Activated naive CD4-positive, alpha-beta T cell treated with anti-CD3 and anti-CD28 coated beads for 36 hours (primary cell): ENCODE results near the gene TM4SF4. TPM values are rescaled to one million over a fixed set of nuclear protein-coding genes. Genes with fewer than 3 reads are reported as not detected.

Experiments
- CTCF ChIA-PET: fragments of 350-600 bp; sonication (Branson Sonifier 250); formaldehyde crosslinking; loops from one replicate; lab custom pipeline; 2021; ENCODE audit warnings: antibody characterized with exemption; lab: Charles Lee
- DNase-seq: peaks from one replicate; pipeline ENCODE4 v3.0.0-alpha.2; 2020
- H3K27ac Mint-ChIP-seq: one replicate; pipeline ENCODE4 v1.8.0; 2021; ENCODE audit warnings: mild to moderate bottlenecking, mixed read lengths
- H3K27me3 Mint-ChIP-seq: one replicate; pipeline ENCODE4 v1.8.0; 2021; ENCODE audit warnings: low read depth, mixed read lengths
- H3K36me3 Mint-ChIP-seq: one replicate; pipeline ENCODE4 v1.8.0; 2021; ENCODE audit warnings: low read depth, mixed read lengths
- H3K4me1 Mint-ChIP-seq: one replicate; pipeline ENCODE4 v1.8.0; 2021; ENCODE audit warnings: low read depth, mixed read lengths
- H3K4me3 Mint-ChIP-seq: one replicate; pipeline ENCODE4 v1.8.0; 2021; ENCODE audit warnings: mild to moderate bottlenecking, moderate library complexity, mixed read lengths
- H3K9me3 Mint-ChIP-seq: one replicate; pipeline ENCODE4 v1.8.0; 2021; ENCODE audit warnings: mixed read lengths
- intact Hi-C: fragments of 100-400 bp; cut with micrococcal nuclease; formaldehyde crosslinking; loops from one replicate; pipeline ENCODE4 v1.15.1; 2023
- total RNA-seq, 2 experiments: library from RNA; stranded (reverse); gene quantifications; one replicate each; pipeline ENCODE4 v1.2.3, GENCODE V29; 2021

Gene TM4SF4
- total RNA-seq, 2 experiments from 2014 or later, result not detected

- peaks cover 21% of the 10 kb centered on the region for H3K27me3 Mint-ChIP-seq
- no peak for DNase-seq
- no peaks in the 10 kb centered on the region for H3K36me3 Mint-ChIP-seq
- H3K4me1 Mint-ChIP-seq, result no peaks in the 10 kb centered on the region
- no peak overlapping the region for H3K27ac Mint-ChIP-seq
- CTCF ChIA-PET, result interaction anchor here (0.6 to 1.0 kb wide), 4 partner anchors 11 to 236 kb away, joined by 3 to 4 read pairs (median 4); no protein-coding TSS in a partner anchor
- no peaks in the 10 kb centered on the region for H3K9me3 Mint-ChIP-seq
- intact Hi-C loops, result loop anchor here (5.0 kb wide), 1 partner anchor 282 kb away; no protein-coding TSS in a partner anchor
- H3K4me3 Mint-ChIP-seq, result no peak overlapping the region
Measured at GRCh38 chr3:149490260-149490971, 15.9 kb downstream of the TM4SF4 start.

DNA sequence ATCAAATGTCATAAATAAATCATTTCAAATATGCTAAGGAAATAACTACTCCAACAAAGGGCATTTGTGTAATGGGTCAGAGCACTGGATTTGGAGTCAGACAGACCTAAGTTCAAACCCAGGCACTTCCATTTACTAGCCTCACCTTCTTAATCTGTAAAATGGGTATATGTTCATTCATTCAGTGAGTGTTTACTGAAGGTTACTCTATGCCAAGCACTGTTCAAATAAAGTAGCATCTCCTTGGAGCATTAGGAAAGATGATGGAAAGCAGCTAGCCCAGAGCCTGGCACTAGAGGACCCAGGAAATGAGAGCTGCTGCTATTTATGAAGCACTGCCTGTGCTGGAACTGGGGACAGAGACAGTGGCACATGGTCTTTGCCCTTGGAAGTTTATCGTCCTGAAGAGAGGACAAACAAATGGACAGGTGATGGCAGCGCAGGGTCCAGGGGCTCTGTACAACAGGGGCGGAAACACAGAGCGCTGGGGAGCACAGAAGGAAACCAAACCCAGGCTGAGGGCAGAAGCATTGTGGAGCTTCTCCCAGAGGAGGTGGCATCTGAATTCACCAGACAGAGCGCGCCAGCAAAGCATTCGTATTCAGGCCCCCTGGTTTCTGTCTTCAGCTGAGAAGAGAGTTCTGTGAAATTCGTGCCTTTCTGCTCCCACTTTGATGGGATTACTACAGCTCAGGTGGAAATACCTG, 19.0 kb downstream of the TM4SF4 start:
- DNase-seq, result no peak
- Mint-ChIP-seq H3K27me3 (peaks cover 21% of the 10 kb centered on the region), H3K36me3 (no peaks in the 10 kb centered on the region), H3K4me3 (no peak overlapping the region), H3K9me3 (no peaks in the 10 kb centered on the region), H3K4me1 (no peaks in the 10 kb centered on the region), H3K27ac (no peak overlapping the region)
- CTCF ChIA-PET, result interaction anchor here (1.2 kb wide), 1 partner anchor 277 kb away, joined by 6 read pairs; no protein-coding TSS in a partner anchor
- intact Hi-C loops, result loop anchor here (5.0 kb wide), 1 partner anchor 279 kb away; no protein-coding TSS in a partner anchor

GRCh38 chr3:149494022-149494758, 19.7 kb downstream of the TM4SF4 start:
- Mint-ChIP-seq H3K4me3 (no peak overlapping the region), H3K9me3 (no peaks in the 10 kb centered on the region), H3K36me3 (no peaks in the 10 kb centered on the region), H3K4me1 (no peaks in the 10 kb centered on the region), H3K27ac (no peak overlapping the region), H3K27me3 (peaks cover 21% of the 10 kb centered on the region)
- CTCF ChIA-PET, result interaction anchor here (0.6 to 1.4 kb wide), 4 partner anchors 13 to 277 kb away, joined by 3 to 6 read pairs (median 3); no protein-coding TSS in a partner anchor
- peak; percentile 60 for DNase-seq
- intact Hi-C loops, result loop anchor here (5.0 kb wide), 1 partner anchor 278 kb away; no protein-coding TSS in a partner anchor

GRCh38 chr3:149494759-149495580, 20.5 kb downstream of the TM4SF4 start:
- H3K27ac Mint-ChIP-seq, result no peak overlapping the region
- no peaks in the 10 kb centered on the region for H3K9me3 Mint-ChIP-seq
- H3K27me3 Mint-ChIP-seq, result peaks cover 19% of the 10 kb centered on the region
- DNase-seq, result peak; percentile 5
- CTCF ChIA-PET, result interaction anchor here (0.6 to 1.4 kb wide), 6 partner anchors 10 to 418 kb away, joined by 3 read pairs; no protein-coding TSS in a partner anchor
- intact Hi-C loops, result loop anchor here (5.0 kb wide), 1 partner anchor 277 kb away; no protein-coding TSS in a partner anchor
- H3K36me3 Mint-ChIP-seq, result no peaks in the 10 kb centered on the region
- no peak overlapping the region for H3K4me3 Mint-ChIP-seq
- H3K4me1 Mint-ChIP-seq, result no peaks in the 10 kb centered on the region

GRCh38 chr3:149495581-149496125, 21.2 kb downstream of the TM4SF4 start:
- intact Hi-C loops, result no loop called here

DNA sequence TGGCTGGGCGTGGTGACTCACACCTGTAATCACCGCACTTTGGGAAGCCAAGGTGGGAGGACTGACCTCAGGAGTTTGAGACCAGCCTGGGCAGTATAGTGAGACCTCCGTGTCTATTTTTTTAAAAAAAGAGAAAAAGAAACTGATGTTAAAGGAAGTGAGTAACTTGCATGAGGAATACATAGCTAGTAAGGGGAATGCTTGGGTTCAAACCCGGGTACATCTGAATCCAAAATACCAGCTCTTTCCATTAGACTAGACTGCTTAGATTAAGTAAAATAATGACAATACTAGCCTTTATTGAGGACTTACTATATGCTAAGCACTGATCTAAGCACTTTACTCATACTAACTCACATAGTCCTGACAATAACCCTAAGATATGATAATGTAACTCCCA, 22.4 kb downstream of the TM4SF4 start:
- H3K36me3 Mint-ChIP-seq, result no peaks in the 10 kb centered on the region

More at GRCh38 chr3:149495581-149496125, 21.2 kb downstream of the TM4SF4 start:
- no peaks in the 10 kb centered on the region for H3K9me3 Mint-ChIP-seq
- no peaks in the 10 kb centered on the region for H3K4me1 Mint-ChIP-seq
- CTCF ChIA-PET, result interaction anchor here (0.6 to 1.4 kb wide), 5 partner anchors 9 to 419 kb away, joined by 3 read pairs; no protein-coding TSS in a partner anchor
- no peak overlapping the region for H3K27ac Mint-ChIP-seq
- peaks cover 15% of the 10 kb centered on the region for H3K27me3 Mint-ChIP-seq
- no peaks in the 10 kb centered on the region for H3K36me3 Mint-ChIP-seq
- no peak overlapping the region for H3K4me3 Mint-ChIP-seq
- no peak for DNase-seq

DNA sequence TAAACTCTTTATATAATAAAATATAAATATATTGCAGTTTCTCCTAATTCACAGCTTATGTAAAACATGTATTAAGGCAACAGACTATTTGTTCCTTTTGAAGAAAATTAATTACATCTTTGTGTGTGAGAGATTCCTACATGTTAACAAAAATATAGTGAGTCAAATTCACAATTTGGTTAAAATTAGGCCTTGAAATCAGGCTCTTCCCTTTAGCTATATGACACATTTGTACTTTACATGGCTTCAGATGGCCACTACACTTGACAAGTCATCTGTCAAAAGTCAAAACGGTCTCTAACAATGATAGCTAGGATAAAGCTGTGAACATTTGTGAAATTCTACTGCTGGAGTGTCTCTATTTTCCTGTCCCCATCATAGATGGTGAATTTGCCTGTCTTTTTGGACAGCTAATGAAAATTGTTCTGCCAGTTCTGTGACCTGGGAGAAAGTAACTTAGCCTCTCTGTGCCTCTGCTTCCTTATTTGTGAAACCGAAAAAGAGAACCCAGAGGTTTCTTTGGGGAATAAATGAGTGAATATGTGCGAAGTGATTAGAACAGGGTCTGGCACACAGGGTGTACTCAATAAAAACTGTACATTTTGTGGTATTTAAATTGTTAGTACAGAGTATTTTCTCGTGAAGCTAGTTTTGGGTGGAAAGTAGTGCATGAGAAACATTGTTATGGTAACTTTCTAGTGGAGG, 23.6 kb downstream of the TM4SF4 start:
- Mint-ChIP-seq H3K4me1 (no peaks in the 10 kb centered on the region), H3K27me3 (peaks cover 13% of the 10 kb centered on the region), H3K27ac (no peak overlapping the region), H3K4me3 (no peak overlapping the region), H3K9me3 (no peaks in the 10 kb centered on the region), H3K36me3 (no peaks in the 10 kb centered on the region)
- CTCF ChIA-PET, result no interaction called here
- intact Hi-C loops, result no loop called here
- no peak for DNase-seq

More for the DNA sequence above, 22.4 kb downstream of the TM4SF4 start:
- H3K4me3 Mint-ChIP-seq, result no peak overlapping the region
- no peak overlapping the region for H3K27ac Mint-ChIP-seq
- CTCF ChIA-PET, result interaction anchor here (0.5 to 0.6 kb wide), 2 partner anchors 18 to 274 kb away, joined by 3 read pairs; no protein-coding TSS in a partner anchor
- DNase-seq, result no peak
- H3K27me3 Mint-ChIP-seq, result peaks cover 13% of the 10 kb centered on the region
- H3K9me3 Mint-ChIP-seq, result no peaks in the 10 kb centered on the region
- no peaks in the 10 kb centered on the region for H3K4me1 Mint-ChIP-seq
- intact Hi-C loops, result no loop called here

DNA sequence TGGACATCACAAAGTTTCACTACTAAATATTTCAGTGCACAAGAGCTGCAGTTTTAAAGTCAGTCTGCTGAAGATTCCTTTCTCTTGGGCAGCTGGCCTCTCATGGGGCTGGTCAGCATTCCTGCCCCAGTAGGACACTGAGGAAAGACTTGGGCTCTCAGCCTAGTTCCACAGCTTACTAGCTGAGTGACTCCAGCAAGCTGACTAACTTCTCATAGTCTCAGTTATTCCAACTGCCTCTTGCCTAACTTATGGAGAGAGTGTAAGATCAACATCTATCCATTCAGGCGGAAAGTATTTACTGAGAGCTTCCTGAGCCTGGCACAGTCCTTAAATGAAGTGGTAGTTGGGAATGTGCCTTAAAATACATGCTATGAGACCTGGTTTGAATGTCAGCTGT, 27.0 kb downstream of the TM4SF4 start:
- Mint-ChIP-seq H3K4me1 (no peaks in the 10 kb centered on the region), H3K9me3 (no peaks in the 10 kb centered on the region), H3K4me3 (no peak overlapping the region), H3K36me3 (no peaks in the 10 kb centered on the region), H3K27me3 (peaks cover 8% of the 10 kb centered on the region), H3K27ac (no peak overlapping the region)
- CTCF ChIA-PET, result no interaction called here
- no peak for DNase-seq
- intact Hi-C loops, result loop anchor here (10.0 kb wide), 1 partner anchor 473 kb away; the partner anchor contains the start of gene PFN2

DNA sequence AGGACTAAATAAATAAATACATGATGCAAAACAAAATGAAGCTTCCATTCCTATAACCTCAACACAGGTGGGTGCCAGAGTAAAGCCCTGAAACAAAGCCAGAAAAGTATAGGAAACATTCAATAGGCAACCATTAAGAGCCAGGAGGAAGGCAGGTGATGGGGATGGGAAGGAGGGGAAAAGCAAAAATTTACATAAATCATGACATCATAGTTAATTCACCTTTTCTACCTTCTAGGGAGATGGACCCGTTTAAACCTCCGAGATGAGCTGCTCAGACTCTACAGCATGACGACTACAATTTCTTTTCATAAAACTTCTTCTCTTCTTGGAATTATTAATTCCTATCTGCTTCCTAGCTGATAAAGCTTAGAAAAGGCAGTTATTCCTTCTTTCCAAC, 27.9 kb downstream of the TM4SF4 start:
- CTCF ChIA-PET, result interaction anchor here (1.2 kb wide), 1 partner anchor 15 kb away, joined by 5 read pairs; no protein-coding TSS in a partner anchor
- peaks cover under 1% of the 10 kb centered on the region for H3K4me1 Mint-ChIP-seq

DNA sequence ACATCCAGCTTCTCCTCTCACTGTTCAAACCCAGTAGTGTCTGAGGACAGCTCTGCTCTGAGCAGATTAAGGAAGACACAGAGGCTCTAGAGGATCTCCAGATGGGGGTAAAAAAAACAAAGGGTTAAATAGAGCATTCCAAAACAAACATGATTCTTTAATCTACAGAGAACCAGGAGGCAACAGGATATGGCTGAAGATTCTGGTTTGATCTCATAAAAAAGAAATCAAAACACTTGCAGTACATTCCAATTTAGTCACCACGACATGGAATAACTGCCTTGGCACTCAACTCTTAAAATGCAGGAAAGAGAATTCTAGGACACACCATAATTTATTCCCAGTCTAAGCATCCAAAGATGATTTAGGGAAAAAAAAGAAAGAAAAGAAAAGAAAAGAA, 32.0 kb downstream of the TM4SF4 start:
- CTCF ChIA-PET, result interaction anchor here (1.0 kb wide), 1 partner anchor 12 kb away, joined by 3 read pairs; no protein-coding TSS in a partner anchor
- peaks cover 11% of the 10 kb centered on the region for H3K27me3 Mint-ChIP-seq
- H3K27ac Mint-ChIP-seq, result no peak overlapping the region
- no peaks in the 10 kb centered on the region for H3K9me3 Mint-ChIP-seq
- H3K4me1 Mint-ChIP-seq, result peaks cover 9% of the 10 kb centered on the region
- DNase-seq, result no peak
- no peak overlapping the region for H3K4me3 Mint-ChIP-seq
- no peaks in the 10 kb centered on the region for H3K36me3 Mint-ChIP-seq
- intact Hi-C loops, result loop anchor here (10.0 kb wide), 1 partner anchor 468 kb away; the partner anchor contains the start of gene PFN2

More for the DNA sequence above, 27.9 kb downstream of the TM4SF4 start:
- H3K27ac Mint-ChIP-seq, result no peak overlapping the region
- no peak for DNase-seq
- H3K27me3 Mint-ChIP-seq, result peaks cover 10% of the 10 kb centered on the region
- no peaks in the 10 kb centered on the region for H3K9me3 Mint-ChIP-seq
- H3K36me3 Mint-ChIP-seq, result no peaks in the 10 kb centered on the region
- intact Hi-C loops, result loop anchor here (10.0 kb wide), 1 partner anchor 472 kb away; the partner anchor contains the start of gene PFN2
- H3K4me3 Mint-ChIP-seq, result no peak overlapping the region
